ENCODE measurements around the gene C10orf143.

GRCh38 chr10:130022511-130023299, 87.9 kb downstream of the C10orf143 start:
- TF ChIP-seq EP300 (IDR thresholded peaks at IDR 0.05) (no peak), CTCF (IDR thresholded peaks at IDR 0.05) (no peak), POLR2AphosphoS5 (IDR thresholded peaks at IDR 0.05) (no peak)
